Activated CD8-positive, alpha-beta T cell treated with anti-CD3 and anti-CD28 coated beads for 36 hours (primary cell): Measurements from ENCODE around the gene AMPD2. TPM values are rescaled to one million over a fixed set of nuclear protein-coding genes. Genes with fewer than 3 reads are reported as not detected.
A peak's percentile ranks its signal among the peaks of the same experiment; 100 is the strongest.

ENCODE experiments used
- ATAC-seq: fragments of 200-7000 bp; cut with Tn5 transposase; one replicate; pipeline ENCODE4 v1.10.0; 2021; ENCODE audit warnings: mild to moderate bottlenecking, moderate library complexity
- CTCF ChIA-PET: fragments of 350-600 bp; sonication (Branson Sonifier 250); formaldehyde crosslinking; loops from one replicate; lab custom pipeline; 2021; ENCODE audit warnings: antibody characterized with exemption; lab: Charles Lee
- POLR2A ChIA-PET: fragments of 350-600 bp; sonication (Branson Sonifier 250); formaldehyde crosslinking; loops from one replicate; lab custom pipeline; 2021; ENCODE audit warnings: antibody characterized with exemption; lab: Charles Lee
- DNase-seq: peaks from one replicate; pipeline ENCODE4 v3.0.0-alpha.2; 2020
- H3K27ac Mint-ChIP-seq: one replicate; pipeline ENCODE4 v1.8.0; 2021; ENCODE audit warnings: mild to moderate bottlenecking, mixed read lengths
- H3K27me3 Mint-ChIP-seq: one replicate; pipeline ENCODE4 v1.8.0; 2021; ENCODE audit warnings: mixed read lengths
- H3K36me3 Mint-ChIP-seq: one replicate; pipeline ENCODE4 v1.8.0; 2021; ENCODE audit warnings: low read depth, mixed read lengths
- H3K4me1 Mint-ChIP-seq: one replicate; pipeline ENCODE4 v1.8.0; 2021; ENCODE audit warnings: low read depth, mixed read lengths
- H3K4me3 Mint-ChIP-seq: one replicate; pipeline ENCODE4 v1.8.0; 2021; ENCODE audit warnings: mild to moderate bottlenecking, moderate library complexity, mixed read lengths
- H3K9me3 Mint-ChIP-seq: one replicate; pipeline ENCODE4 v1.8.0; 2021; ENCODE audit warnings: mixed read lengths
- CTCF ChIP-seq: fragments of 200-600 bp; IDR thresholded peaks from one replicate; pipeline ENCODE4 v1.8.0; 2022; ENCODE audit warnings: antibody characterized with exemption, mild to moderate bottlenecking
- intact Hi-C: fragments of 100-400 bp; cut with micrococcal nuclease; formaldehyde crosslinking; loops from one replicate; pipeline ENCODE4 v1.10.0; 2022
- total RNA-seq, 2 experiments: library from RNA; stranded (reverse); gene quantifications; one replicate each; pipeline ENCODE4 v1.2.3, GENCODE V29; 2021

AMPD2 gene
- total RNA-seq, 2 experiments from 2014 or later = 107 to 119 TPM

- CTCF ChIA-PET = interaction anchor here (1.3 to 18.5 kb wide), 4 partner anchors 11 to 85 kb away, joined by 3 to 294 read pairs (median 9); partner anchors contain the start of genes GNAI3 and GPR61
- TF ChIP-seq CTCF = no peak
- no peak for DNase-seq
- Mint-ChIP-seq H3K4me3 (no peak overlapping the region), H3K4me1 (peaks cover 27% of the 10 kb centered on the region), H3K9me3 (no peaks in the 10 kb centered on the region), H3K36me3 (peaks cover 32% of the 10 kb centered on the region), H3K27ac (no peak overlapping the region), H3K27me3 (no peaks in the 10 kb centered on the region)
- intact Hi-C loops = no loop called here
- ATAC-seq = no peak
- POLR2A ChIA-PET = no interaction called here
Observed at GRCh38 chr1:109626682-109627408, 7.2 kb downstream of the AMPD2 start.

DNA sequence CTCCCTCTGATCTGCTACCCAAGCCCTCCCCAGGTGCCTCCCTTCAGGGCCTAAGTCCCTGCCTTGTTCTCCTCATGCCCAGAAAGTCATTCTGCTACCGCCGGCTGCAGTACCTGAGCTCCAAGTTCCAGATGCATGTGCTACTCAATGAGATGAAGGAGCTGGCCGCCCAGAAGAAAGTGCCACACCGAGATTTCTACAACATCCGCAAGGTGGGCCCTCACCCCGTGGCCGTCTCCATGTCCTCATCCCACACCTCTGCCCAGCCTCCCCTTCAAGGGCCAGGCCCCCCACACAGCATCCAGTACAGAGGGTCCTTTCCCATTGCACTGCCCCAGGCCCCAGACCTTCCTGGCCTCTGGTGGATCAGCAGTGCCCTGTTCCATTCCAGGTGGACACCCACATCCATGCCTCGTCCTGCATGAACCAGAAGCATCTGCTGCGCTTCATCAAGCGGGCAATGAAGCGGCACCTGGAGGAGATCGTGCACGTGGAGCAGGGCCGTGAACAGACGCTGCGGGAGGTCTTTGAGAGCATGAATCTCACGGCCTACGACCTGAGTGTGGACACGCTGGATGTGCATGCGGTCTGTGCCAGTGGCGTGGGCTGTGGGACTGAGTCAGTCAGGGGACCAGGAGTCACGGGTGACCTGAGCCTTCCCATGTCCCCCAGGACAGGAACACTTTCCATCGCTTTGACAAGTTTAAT is 8.2 kb downstream of the AMPD2 start:
- intact Hi-C loops = no loop called here
- Mint-ChIP-seq H3K27ac (peak overlapping the region; percentile 1), H3K27me3 (no peaks in the 10 kb centered on the region), H3K36me3 (peaks cover 30% of the 10 kb centered on the region), H3K4me3 (no peak overlapping the region), H3K4me1 (peaks cover 17% of the 10 kb centered on the region), H3K9me3 (no peaks in the 10 kb centered on the region)
- ChIA-PET POLR2A (interaction anchor here (1.1 kb wide), 1 partner anchor 9 kb away, joined by 4 read pairs; no protein-coding TSS in a partner anchor), CTCF (interaction anchor here (1.3 to 18.5 kb wide), 5 partner anchors 12 to 86 kb away, joined by 3 to 294 read pairs (median 29); partner anchors contain the start of genes GNAI3 and GPR61)
- no peak for DNase-seq
- ATAC-seq = no peak
- no peak for TF ChIP-seq CTCF

- peaks cover 9% of the 10 kb centered on the region for H3K4me1 Mint-ChIP-seq
- DNase-seq = no peak
- no peak overlapping the region for H3K27ac Mint-ChIP-seq
- intact Hi-C loops = no loop called here
- no peak for TF ChIP-seq CTCF
- H3K4me3 Mint-ChIP-seq = no peak overlapping the region
- CTCF ChIA-PET = interaction anchor here (1.1 to 18.5 kb wide), 10 partner anchors 9 to 356 kb away, joined by 3 to 294 read pairs (median 7); partner anchors contain the start of genes AHCYL1, AMPD2, GNAI3 and GNAT2
- H3K9me3 Mint-ChIP-seq = no peaks in the 10 kb centered on the region
- POLR2A ChIA-PET = interaction anchor here (0.7 to 1.1 kb wide), 5 partner anchors 8 to 80 kb away, joined by 3 to 4 read pairs (median 3); partner anchors contain the start of genes AMPD2 and GNAT2
- H3K36me3 Mint-ChIP-seq = peaks cover 30% of the 10 kb centered on the region
- no peaks in the 10 kb centered on the region for H3K27me3 Mint-ChIP-seq
- ATAC-seq = peak; percentile 31
Observed at GRCh38 chr1:109628540-109629321, 9.1 kb downstream of the AMPD2 start.

GRCh38 chr1:109629372-109630030 is 9.9 kb downstream of the AMPD2 start:
- no peak for TF ChIP-seq CTCF
- ChIA-PET POLR2A (interaction anchor here (0.7 to 1.1 kb wide), 5 partner anchors 10 to 81 kb away, joined by 3 to 4 read pairs (median 3); partner anchors contain the start of genes AMPD2, GNAI3 and GNAT2), CTCF (interaction anchor here (0.6 to 18.5 kb wide), 19 partner anchors 10 to 355 kb away, joined by 3 to 294 read pairs (median 4); partner anchors contain the start of genes AHCYL1, AMPD2, GNAI3 and GNAT2)
- Mint-ChIP-seq H3K27ac (no peak overlapping the region), H3K4me3 (no peak overlapping the region), H3K36me3 (peaks cover 30% of the 10 kb centered on the region), H3K9me3 (no peaks in the 10 kb centered on the region), H3K27me3 (no peaks in the 10 kb centered on the region), H3K4me1 (peaks cover 7% of the 10 kb centered on the region)
- no peak for DNase-seq
- intact Hi-C loops = no loop called here
- no peak for ATAC-seq
